Endometrial microvascular endothelial cells (primary cell): ENCODE data around the gene HLCS. TPM values are rescaled to one million over a fixed set of nuclear protein-coding genes. Genes with fewer than 3 reads are reported as not detected.

Experiments used
- in situ Hi-C: cut with HindIII; loops from 2 replicates; pipeline ENCODE4 v1.10.0; 2017; ENCODE audit warnings: low sequenced_read_pairs, low pct_unique_long_range_greater_than_20kb; ENCODE audit errors: inconsistent ontology term
- total RNA-seq: library from RNA; depleted of rRNA; stranded (reverse); fragments of >200 nt; gene quantifications from one replicate; pipeline ENCODE4 v1.2.3, GENCODE V29; 2015; ENCODE audit errors: inconsistent ontology term

HLCS gene
- total RNA-seq, 1 donor from 2014 or later = 29.3 TPM

- in situ Hi-C loops = no loop called here
Measured at GRCh38 chr21:36922861-36923260, 43.6 kb downstream of the HLCS start.

GRCh38 chr21:36918291-36918690 is 48.2 kb downstream of the HLCS start:
- in situ Hi-C loops = no loop called here

- in situ Hi-C loops = no loop called here
Measured at GRCh38 chr21:36917471-36918158, 48.9 kb downstream of the HLCS start.

GRCh38 chr21:36916718-36917117 is 49.8 kb downstream of the HLCS start:
- in situ Hi-C loops = no loop called here

- in situ Hi-C loops = no loop called here
Measured at GRCh38 chr21:36915696-36916245, 50.7 kb downstream of the HLCS start.

GRCh38 chr21:36915014-36915695 is 51.3 kb downstream of the HLCS start:
- in situ Hi-C loops = no loop called here

- in situ Hi-C loops = no loop called here
Measured at GRCh38 chr21:36914244-36915013, 52.0 kb downstream of the HLCS start.

- in situ Hi-C loops = no loop called here
Measured at GRCh38 chr21:36913247-36914169, 53.0 kb downstream of the HLCS start.

- in situ Hi-C loops = no loop called here
Measured at GRCh38 chr21:36910581-36911307, 55.7 kb downstream of the HLCS start.

GRCh38 chr21:36909901-36910561 is 56.4 kb downstream of the HLCS start:
- in situ Hi-C loops = no loop called here

- in situ Hi-C loops = no loop called here
Measured at GRCh38 chr21:36909423-36909822, 57.0 kb downstream of the HLCS start.

GRCh38 chr21:36908260-36908908 is 58.1 kb downstream of the HLCS start:
- in situ Hi-C loops = no loop called here

- in situ Hi-C loops = no loop called here
Measured at GRCh38 chr21:36904093-36904666, 62.3 kb downstream of the HLCS start.

GRCh38 chr21:36902793-36903192 is 63.7 kb downstream of the HLCS start:
- in situ Hi-C loops = no loop called here

- in situ Hi-C loops = no loop called here
Measured at GRCh38 chr21:36902331-36902730, 64.1 kb downstream of the HLCS start.

- in situ Hi-C loops = no loop called here
Measured at GRCh38 chr21:36901575-36901974, 64.9 kb downstream of the HLCS start.

GRCh38 chr21:36893581-36893980 is 72.9 kb downstream of the HLCS start:
- in situ Hi-C loops = no loop called here
